Right atrium auricular region (tissue), 2 donors: ENCODE data around the gene KLK10. TPM values are rescaled to one million over a fixed set of nuclear protein-coding genes. Genes with fewer than 3 reads are reported as not detected.

Source experiments
- DNase-seq: peaks from one replicate; pipeline ENCODE4 v3.0.0-alpha.2; 2019; ENCODE audit warnings: low spot score
- H3K27ac ChIP-seq, 2 donors: fragments of 200-600 bp; sonication (generic); 1 replicate in 1 of 2; 2 replicates in 1 of 2; pipeline ENCODE4 v1.5.1; 2016 to 2019
- H3K27me3 ChIP-seq, 2 donors: fragments of 200-600 bp; sonication (generic); one replicate each; pipeline versions ENCODE4 v1.5.1 to v1.6.0; 2017 to 2019
- H3K36me3 ChIP-seq: fragments of 200-600 bp; sonication (generic); one replicate; pipeline ENCODE4 v1.5.1; 2016
- H3K4me1 ChIP-seq, 2 donors: fragments of 200-600 bp; sonication (generic); one replicate each; pipeline versions ENCODE4 v1.5.1 to v1.6.0; 2017 to 2019
- H3K4me3 ChIP-seq, 2 donors: fragments of 200-600 bp; sonication (generic); 1 replicate in 1 of 2; 2 replicates in 1 of 2; pipeline ENCODE4 v1.5.1; 2017 to 2019; ENCODE audit warnings: mild to moderate bottlenecking in 1 of 2, moderate library complexity in 1 of 2
- H3K9me3 ChIP-seq, 2 donors: fragments of 200-600 bp; sonication (generic); one replicate each; pipeline ENCODE4 v1.5.1; 2019
- total RNA-seq, 2 donors: library from RNA; depleted of rRNA; stranded (reverse); fragments of >200 nt; gene quantifications; one replicate each; pipeline ENCODE4 v1.1.0, GENCODE V29; 2016
- TF ChIP-seq, protein P1 (sequence below), 2 donors: fragments of 200-600 bp; sonication (generic); IDR thresholded peaks; one replicate each; pipeline ENCODE4 v1.5.1; 2019; ENCODE audit warnings: antibody characterized with exemption in 2 of 2

KLK10 gene
- total RNA-seq, 2 donors from 2014 or later, result 4.5 TPM; not detected in 1

DNA sequence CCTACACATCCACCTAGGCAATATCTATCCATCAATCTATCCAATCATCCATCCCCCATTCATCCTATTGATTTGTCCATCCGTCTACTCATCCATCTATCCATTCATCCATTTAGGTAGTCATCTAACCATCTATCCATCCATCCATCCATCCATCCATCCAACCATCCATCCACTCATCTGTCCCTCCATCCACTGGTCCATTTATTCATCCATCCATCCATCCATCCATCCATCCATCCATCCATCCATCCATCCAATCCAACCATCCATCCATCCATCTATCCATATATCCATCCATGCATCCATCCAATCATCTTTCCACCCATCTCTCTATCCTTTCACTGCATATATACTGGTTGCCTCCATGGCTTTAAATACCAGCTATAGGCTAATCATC is 41.5 kb upstream of the KLK10 start:
- Histone ChIP-seq H3K9me3 (no peaks in the 10 kb centered on the region), H3K27ac (no peak overlapping the region), H3K36me3 (no peaks in the 10 kb centered on the region), H3K4me1 (peaks cover 0 to 14% of the 10 kb centered on the region in 2 donors), H3K27me3 (peaks cover 0 to 6% of the 10 kb centered on the region in 2 donors), H3K4me3 (no peak overlapping the region)
- TF ChIP-seq, protein P1, sequence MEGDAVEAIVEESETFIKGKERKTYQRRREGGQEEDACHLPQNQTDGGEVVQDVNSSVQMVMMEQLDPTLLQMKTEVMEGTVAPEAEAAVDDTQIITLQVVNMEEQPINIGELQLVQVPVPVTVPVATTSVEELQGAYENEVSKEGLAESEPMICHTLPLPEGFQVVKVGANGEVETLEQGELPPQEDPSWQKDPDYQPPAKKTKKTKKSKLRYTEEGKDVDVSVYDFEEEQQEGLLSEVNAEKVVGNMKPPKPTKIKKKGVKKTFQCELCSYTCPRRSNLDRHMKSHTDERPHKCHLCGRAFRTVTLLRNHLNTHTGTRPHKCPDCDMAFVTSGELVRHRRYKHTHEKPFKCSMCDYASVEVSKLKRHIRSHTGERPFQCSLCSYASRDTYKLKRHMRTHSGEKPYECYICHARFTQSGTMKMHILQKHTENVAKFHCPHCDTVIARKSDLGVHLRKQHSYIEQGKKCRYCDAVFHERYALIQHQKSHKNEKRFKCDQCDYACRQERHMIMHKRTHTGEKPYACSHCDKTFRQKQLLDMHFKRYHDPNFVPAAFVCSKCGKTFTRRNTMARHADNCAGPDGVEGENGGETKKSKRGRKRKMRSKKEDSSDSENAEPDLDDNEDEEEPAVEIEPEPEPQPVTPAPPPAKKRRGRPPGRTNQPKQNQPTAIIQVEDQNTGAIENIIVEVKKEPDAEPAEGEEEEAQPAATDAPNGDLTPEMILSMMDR (IDR thresholded peaks at IDR 0.05), result no peak
- no peak for DNase-seq

DNA sequence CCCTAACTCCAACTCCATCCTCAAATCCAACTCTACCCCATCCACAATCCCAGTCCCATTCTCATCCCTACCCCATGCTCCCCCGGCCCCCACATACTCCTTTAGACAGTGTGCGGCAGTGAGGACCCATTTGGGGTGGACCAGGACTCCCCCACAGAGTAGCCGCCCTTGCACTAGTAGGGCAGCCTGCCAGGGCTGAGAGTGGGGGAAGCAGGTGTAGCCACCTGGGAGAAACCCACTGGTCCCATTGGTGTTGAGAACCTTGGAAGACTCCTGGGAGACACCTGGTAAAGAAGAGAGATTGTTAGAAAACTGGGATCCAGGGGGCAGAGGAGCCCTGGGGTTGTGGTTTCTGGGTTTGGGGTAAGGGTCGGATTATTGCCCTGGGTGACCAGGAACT is 40.8 kb upstream of the KLK10 start:
- Histone ChIP-seq H3K9me3 (no peaks in the 10 kb centered on the region), H3K4me1 (peaks cover 0 to 10% of the 10 kb centered on the region in 2 donors), H3K4me3 (no peak overlapping the region), H3K27me3 (peaks cover 0 to 6% of the 10 kb centered on the region in 2 donors), H3K27ac (no peak overlapping the region), H3K36me3 (no peaks in the 10 kb centered on the region)
- DNase-seq, result no peak
- TF ChIP-seq, protein P1 (IDR thresholded peaks at IDR 0.05), result no peak

DNA sequence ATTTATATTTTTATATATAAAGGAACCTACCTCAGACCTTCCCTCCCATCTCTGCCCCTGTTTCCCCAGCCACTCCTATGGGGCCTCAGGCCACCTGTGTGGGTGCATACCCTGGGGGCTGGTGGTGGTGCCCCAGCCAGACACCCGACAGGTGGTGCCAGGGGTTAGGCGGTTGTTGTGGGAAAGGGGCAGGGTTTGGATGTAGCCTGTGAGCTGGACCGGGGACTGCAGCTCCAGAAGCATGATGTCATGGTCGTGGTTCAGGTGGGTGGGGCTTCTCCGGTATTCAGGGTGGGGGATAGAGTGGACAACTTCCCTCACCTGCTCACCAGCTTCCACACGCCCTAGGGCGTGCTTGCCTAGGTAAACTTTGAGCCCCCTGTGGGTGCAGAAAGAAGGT is 40.2 kb upstream of the KLK10 start:
- no peak overlapping the region for H3K27ac ChIP-seq
- H3K4me1 ChIP-seq, result peaks cover 0 to 3% of the 10 kb centered on the region in 2 donors
- TF ChIP-seq, protein P1 (IDR thresholded peaks at IDR 0.05), result no peak
- no peaks in the 10 kb centered on the region for H3K9me3 ChIP-seq
- no peaks in the 10 kb centered on the region for H3K36me3 ChIP-seq
- no peak for DNase-seq
- H3K27me3 ChIP-seq, result peaks cover 0 to 2% of the 10 kb centered on the region in 2 donors
- H3K4me3 ChIP-seq, result no peak overlapping the region

DNA sequence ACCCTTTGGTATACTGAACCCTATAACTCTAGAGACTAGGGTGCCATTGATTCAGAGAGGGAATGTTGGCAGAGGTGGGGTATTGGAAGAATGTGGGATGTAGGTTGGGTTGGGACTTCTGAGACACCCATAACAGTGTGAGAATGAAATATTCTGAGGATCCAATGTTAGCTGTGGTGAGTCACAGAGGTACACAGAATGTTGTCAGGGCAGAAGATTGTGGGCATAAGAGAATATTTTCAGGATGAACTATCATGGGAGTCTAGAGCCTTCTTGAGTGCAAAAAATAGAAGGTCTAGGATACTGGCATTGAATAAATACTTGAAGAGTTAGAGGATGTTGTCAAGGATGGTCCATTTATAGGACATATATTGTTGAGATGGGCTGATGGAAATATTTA is 36.4 kb upstream of the KLK10 start:
- Histone ChIP-seq H3K4me1 (no peaks in the 10 kb centered on the region), H3K27me3 (no peaks in the 10 kb centered on the region)
- TF ChIP-seq, protein P1 (IDR thresholded peaks at IDR 0.05), result no peak

DNA sequence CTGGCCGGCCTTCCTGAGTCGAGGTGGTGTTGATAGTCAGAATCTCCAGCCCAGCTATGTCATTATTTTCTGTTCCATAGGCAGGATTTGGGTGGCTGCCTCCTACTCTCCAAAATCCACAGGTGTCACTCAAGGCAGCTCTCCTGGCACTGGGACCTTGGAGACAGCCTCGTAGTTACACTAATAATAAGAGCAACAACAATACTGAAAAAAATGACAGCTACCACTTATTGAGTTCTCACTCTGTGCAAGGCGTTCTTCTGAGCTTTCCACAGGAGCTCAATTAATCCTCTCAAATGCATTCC is 27.5 kb upstream of the KLK10 start:
- no peaks in the 10 kb centered on the region for H3K9me3 ChIP-seq
- no peak overlapping the region for H3K27ac ChIP-seq
- H3K4me3 ChIP-seq, result no peak overlapping the region
- H3K4me1 ChIP-seq, result no peaks in the 10 kb centered on the region
- H3K36me3 ChIP-seq, result no peaks in the 10 kb centered on the region
- TF ChIP-seq, protein P1 (IDR thresholded peaks at IDR 0.05), result no peak
- H3K27me3 ChIP-seq, result no peaks in the 10 kb centered on the region
- no peak for DNase-seq

More for the DNA sequence above, 36.4 kb upstream of the KLK10 start:
- Histone ChIP-seq H3K36me3 (no peaks in the 10 kb centered on the region), H3K9me3 (no peaks in the 10 kb centered on the region), H3K4me3 (no peak overlapping the region), H3K27ac (no peak overlapping the region)
- DNase-seq, result no peak

DNA sequence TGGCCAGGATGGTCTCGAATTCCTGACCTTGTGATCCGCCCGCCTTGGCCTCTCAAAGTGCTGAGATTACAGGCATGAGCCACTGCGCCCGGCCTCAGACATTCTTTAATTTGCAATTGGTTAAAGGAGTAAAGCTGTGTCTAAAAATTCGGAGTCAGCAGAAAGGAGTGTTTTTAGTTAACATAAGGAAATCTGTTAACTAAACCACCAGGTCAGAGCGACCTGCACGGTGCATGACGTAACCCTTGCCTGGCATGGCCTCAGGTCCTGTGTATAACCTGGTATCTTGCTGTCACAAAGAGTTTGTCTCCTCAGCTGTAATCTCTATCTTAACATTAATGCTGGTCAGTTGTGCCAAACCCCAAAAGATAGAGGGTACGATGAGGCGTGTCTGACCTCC is 24.8 kb upstream of the KLK10 start:
- Histone ChIP-seq H3K4me1 (no peaks in the 10 kb centered on the region), H3K4me3 (no peak overlapping the region), H3K9me3 (no peaks in the 10 kb centered on the region), H3K27ac (no peak overlapping the region), H3K36me3 (no peaks in the 10 kb centered on the region), H3K27me3 (no peaks in the 10 kb centered on the region)
- TF ChIP-seq, protein P1 (IDR thresholded peaks at IDR 0.05), result no peak
- DNase-seq, result no peak
